HG02970 (cell line): ENCODE data around the gene PGC.

Source experiments
- ATAC-seq: cut with Tn5 transposase; IDR thresholded peaks from one replicate; pipeline ENCODE4 v1.9.1; 2021; ENCODE audit warnings: mild to moderate bottlenecking, moderate library complexity, moderate number of reproducible peaks; ENCODE audit not compliant: unreplicated experiment, low FRiP score

Gene PGC

DNA sequence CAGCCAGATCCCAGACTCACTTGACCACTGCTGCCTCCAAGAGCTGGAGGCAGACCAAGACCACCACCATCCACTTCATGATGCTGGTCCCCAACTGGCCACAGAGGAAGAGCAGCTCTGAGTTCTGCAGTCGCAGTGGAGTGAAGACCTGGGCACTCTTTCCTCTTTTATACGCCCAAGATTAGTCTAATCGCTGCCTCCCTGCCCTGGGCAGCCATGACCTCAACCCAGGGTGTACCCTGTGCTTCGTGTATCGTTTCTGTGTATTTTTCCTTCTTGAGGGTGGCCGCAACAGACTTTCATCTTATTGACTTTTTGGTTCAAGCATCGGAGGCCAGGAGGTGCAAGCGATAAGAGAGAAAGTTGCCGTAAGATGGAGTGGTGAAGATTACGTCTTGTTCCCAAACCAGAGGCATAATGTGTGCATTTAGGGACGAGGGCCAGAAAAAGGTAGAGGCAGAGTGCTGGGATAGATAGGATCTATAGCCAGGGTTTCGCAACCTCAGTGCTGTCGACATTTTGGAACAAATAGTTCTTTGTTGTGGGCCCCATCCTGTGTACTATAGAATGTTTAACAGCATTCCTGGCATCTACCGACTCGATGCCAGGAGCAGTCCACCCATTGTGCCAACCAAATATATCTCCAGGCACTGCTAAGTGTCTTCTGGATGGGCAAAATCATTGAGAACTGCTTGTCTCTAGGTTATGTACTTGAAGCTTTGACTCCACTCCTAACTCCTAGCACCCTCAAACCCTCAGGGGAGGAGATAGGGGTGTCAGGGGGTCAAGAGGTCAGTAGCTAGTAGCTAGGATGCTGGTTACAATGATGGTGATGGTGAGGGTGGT lies at the start of gene PGC:
PGC (minus strand) TSS at position 142 of the 846 bp plus-strand sequence; CDS start at position 79, 63 bp downstream.
- no peak for ATAC-seq

GRCh38 chr6:41796474-41796873 lies 49.3 kb upstream of the PGC start:
- ATAC-seq = no peak

GRCh38 chr6:41791984-41792383 lies 44.8 kb upstream of the PGC start:
- no peak for ATAC-seq

DNA sequence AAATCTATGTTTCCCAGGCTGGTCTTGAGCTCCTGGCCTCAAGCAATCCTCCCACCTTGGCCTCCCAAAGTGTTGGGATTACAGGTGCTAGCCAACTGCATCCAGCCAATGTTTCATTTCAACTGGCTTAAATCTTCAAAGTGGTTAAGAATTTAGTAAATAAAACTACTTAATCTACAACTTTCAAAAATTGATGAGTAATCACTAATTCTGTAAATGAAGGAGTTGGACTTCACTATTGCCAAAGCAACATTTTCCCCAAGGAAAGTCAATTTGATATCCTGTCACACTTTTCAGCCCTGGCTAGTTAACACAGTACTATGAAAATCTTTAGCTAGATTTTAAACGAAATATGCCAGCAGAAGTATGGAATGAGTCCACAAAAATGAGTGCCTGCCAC lies 44.1 kb upstream of the PGC start:
- ATAC-seq = no peak

DNA sequence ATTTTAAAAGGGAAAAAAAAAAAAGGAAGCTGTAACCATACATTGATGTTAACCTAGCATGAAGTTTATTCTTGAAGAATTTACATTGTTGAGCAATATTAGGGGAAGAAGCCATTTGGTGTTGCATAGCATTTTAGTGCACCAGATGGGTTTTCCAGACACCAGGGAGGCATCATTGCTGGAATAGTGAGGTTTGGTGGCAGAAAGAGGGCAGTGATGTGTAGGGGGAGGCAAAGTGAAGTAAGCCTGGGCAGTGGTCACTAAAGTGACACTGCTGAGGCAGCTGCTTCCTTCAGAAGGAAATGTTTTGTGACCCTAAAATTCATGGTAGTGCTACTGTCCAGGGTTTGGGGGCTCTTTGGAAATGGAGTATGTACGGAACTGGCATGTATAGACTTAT lies 42.8 kb upstream of the PGC start:
- no peak for ATAC-seq

DNA sequence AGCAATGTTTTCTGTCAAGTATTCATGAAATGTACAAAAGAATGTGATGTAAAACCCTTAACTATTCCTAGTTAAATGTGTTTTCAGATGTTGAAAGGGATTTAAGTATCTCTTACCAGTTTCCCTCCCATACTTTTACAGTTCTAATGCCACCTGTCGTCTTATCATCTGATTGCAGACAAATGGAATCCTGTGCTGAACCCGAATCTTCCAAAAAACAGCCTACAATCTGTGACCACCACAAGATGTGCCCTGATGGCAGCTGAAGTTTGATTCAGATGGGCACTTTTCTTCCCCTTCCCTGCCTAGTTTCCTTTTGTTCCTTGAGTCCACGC lies 42.2 kb upstream of the PGC start:
- ATAC-seq = no peak

DNA sequence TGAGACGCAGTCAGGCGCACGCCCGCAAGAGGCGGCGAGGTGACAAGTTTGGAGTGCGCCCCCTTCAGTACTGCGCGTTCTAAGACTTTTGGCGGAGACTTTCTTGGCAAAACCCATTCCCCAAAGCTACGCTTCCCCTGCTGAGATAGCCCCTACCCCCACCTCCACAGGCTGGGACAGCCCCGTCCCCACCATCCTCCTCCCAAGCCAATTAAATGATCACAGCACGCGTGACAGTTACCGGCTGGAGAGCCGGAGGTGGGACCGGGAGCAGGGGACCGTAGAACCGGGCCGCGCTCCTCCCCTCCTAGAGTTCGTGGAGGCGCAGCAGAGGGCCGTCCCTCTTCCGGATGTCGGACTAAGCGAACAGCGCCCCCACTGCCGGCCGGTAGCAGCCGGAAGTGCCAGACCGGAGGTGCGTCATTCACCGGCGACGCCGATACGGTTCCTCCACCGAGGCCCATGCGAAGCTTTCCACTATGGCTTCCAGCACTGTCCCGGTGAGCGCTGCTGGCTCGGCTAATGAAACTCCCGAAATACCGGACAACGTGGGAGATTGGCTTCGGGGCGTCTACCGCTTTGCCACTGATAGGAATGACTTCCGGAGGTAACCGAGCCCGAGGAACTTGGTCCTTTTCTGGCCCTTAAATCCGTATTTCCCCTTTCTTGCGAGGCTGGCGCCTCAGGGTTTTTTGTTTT lies 40.2 kb upstream of the PGC start, which contains the start of gene TOMM6:
TOMM6 (plus strand) TSS at position 476 of the 699 bp plus-strand sequence; CDS start at position 480, 4 bp downstream.
- peak; percentile 81 for ATAC-seq

DNA sequence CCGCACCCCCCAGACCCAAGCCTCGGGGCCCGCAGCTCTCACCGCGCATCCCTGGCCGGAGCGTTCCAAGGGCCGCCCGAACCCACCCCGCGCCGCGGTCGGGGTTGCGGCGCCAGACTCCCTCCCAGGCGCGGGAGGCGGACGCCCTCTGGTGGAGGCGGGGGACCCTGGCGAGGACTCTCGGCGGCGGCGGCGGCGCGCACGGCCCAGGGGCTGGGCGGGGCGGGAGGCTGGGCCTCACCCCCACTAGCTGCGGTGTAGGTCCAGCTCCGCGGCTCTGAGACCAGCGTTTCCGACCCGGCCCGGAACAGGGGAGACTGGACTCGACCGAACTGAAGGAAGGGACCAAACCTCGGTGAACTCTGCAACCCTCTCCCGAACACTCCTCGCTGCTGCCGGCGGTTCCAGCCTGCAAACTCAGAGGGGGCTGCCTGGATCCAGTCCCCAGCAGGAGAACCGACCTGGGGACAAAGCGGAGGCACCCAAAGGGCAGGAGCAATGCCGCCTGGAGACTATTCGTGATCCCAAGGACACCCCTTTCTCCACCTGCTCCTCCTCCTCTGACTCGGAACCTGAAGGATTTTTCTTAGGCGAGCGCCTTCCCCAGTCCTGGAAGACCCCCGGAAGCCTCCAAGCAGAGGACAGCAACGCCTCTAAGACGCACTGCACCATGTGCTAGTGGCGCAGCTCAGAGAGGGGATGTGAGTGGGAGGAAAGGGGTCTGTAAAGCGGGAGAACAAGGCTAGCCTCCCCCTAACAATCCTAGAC lies 39.4 kb upstream of the PGC start:
- peak; percentile 45 for ATAC-seq

- no peak for ATAC-seq
Observed at GRCh38 chr6:41785689-41786450, 38.7 kb upstream of the PGC start.

DNA sequence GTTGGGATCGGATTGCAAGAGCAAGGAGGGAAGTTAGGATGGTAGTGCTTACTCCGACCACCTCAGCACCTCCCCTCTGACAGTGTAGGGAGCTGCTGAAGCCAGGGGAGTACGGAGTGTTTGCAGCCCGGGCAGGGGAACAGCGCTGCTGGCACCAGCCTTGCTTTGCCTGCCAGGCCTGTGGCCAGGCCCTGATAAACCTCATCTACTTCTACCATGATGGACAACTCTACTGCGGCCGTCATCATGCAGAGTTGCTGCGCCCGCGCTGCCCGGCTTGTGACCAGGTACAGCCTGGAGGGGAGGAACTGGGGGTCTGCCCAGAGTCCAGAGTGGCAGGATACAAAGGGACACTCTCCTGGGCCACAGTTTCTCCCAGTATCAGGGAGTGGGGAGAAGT lies 38.1 kb upstream of the PGC start:
- ATAC-seq = no peak

DNA sequence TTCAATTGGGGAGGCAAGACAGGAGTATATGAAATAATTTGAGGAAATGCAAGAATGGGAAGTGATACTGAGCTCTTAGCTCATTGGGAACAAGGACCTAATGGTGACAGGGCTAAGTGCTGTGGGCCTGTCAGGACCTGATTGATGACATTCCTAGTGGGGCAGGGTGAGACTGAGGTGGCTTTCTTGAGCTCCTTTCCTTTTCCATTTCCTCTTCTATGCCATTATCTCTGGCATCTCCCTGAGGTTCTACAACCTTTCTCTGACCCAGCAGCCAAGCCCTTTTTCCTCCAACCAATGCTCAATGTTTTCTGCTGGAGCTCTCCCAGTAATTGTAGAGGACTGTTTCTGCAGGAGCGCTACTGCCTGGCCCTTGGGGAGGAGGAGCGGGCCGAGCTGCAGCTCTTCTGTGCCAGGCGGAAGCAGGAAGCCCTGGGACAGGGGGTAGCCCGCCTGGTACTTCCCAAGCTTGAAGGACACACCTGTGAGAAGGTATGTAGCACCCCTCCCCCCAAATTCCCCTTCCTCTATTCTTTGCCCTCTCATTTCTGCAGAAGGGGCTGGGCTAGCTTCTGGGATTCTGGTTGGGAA lies 37.5 kb upstream of the PGC start:
- ATAC-seq = no peak

GRCh38 chr6:41783106-41783780 lies 36.0 kb upstream of the PGC start:
- ATAC-seq = no peak

- no peak for ATAC-seq
Observed at GRCh38 chr6:41781366-41781730, 34.2 kb upstream of the PGC start.

DNA sequence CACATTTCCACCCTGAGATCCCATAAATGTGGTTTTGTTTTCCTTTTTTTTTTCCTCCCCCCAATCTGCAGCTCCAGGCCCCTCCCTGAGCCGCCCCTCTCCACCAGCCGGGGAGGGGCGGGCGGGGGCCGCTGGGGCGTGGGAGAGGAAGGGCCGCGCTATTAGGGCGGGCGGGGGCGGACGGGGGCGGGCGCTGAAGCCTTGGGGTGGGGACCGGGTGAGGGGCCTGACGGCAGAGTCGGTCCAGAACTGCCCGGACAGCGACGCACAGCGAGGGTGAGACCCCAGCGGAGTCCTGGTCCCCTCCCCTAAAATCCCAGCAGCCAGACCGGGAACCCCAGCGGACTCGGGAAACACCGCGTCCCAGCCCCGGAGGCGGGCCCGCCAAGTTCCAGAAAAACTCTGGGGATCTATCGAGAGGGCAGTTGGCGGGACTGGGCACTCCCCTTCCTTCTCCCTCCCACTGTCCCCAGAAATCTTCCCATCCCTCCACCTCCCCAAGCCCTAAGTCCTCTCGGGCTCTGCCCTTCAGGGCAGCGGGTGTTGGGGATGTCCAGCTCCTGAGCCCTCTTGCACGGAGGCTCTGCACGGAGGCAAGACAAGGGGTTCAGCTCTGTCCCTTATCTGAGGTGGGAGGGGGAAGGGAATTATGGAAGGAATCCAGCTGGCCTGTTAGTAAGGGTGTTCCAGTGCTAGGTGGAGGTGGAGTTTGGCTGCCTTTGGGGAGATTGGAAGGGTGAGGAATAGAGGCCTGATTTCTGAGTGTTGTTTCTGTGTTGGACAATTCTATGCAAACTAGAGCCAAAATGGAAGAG lies 33.6 kb upstream of the PGC start, which contains the start of gene PRICKLE4:
PRICKLE4 (plus strand) TSS at position 232 of the 815 bp plus-strand sequence. CDS start 2,692 bp downstream, outside the sequence.
- ATAC-seq = no peak

GRCh38 chr6:41779788-41780550 lies 32.8 kb upstream of the PGC start, which contains the start of gene FRS3:
Gene FRS3 (minus strand): TSS chr6:41779900. CDS start chr6:41776987, 2,913 bp downstream.
- ATAC-seq = peak; percentile 95

DNA sequence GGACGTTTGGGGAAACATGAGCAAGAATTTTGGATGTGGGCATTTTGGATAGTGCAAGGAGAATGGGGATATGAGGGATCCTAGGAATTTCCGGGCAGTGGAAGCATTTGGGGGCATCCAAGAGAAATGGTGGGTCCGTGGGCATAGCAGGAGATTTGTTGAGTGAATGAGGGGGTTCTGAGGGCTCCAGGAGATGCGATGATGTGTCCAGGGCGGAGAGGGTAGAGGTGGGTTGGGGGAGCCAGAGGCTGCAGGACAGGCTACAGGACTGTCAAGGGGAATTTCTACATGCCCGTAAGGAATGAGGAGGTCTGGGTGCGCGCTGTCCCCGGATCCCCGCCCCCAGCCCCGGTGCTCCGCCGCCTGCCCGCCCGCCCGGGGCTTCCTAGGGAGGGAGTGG lies 32.1 kb upstream of the PGC start:
- no peak for ATAC-seq

DNA sequence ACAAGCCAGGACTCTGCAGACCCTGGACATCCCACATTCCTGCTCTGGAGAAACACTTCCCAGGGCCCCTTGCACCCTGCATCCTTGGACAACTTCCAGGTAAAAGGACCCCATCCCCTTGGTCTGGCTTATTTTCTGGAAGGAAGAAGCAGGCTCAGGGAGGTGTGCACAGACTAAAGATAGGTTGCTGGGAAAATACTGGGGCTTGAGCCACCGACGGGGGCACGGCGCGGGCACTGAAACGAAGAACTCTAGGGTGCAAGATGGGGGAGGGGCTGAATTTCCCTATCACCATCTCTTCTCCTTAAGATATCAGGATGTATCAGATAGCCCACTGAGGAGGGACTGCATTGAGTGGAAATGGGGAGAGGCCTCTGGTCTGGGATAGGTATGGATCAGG lies 31.7 kb upstream of the PGC start:
- ATAC-seq = no peak
